Esophagus squamous epithelium (tissue), 4 donors: ENCODE results near the gene IGSF10.

Experiments used
- CTCF ChIP-seq, 6 experiments: fragments of 450-650 bp in 4 of 6; fragments of 200-600 bp in 2 of 6; sonication (generic) in 2 of 6; IDR thresholded peaks; one replicate each; pipeline ENCODE4 v1.5.1; 2016 to 2019; ENCODE audit warnings: antibody characterized with exemption in 6 of 6, mild to moderate bottlenecking in 4 of 6, moderate library complexity in 4 of 6
- POLR2A ChIP-seq, 4 donors: fragments of 450-650 bp; IDR thresholded peaks; one replicate each; pipeline ENCODE4 v1.6.1; 2017; ENCODE audit warnings: antibody characterized with exemption in 4 of 4, mild to moderate bottlenecking in 4 of 4, moderate library complexity in 3 of 4

GRCh38 chr3:151483488-151483887 lies 22.6 kb upstream of the IGSF10 start:
- TF ChIP-seq CTCF (IDR thresholded peaks at IDR 0.05): no peak
- TF ChIP-seq POLR2A (IDR thresholded peaks at IDR 0.05): no peak
